ENCODE data around the gene SIGLEC11. TPM values are rescaled to one million over a fixed set of nuclear protein-coding genes. Genes with fewer than 3 reads are reported as not detected.
"Not testable (repeated sequence)": the region's sequence is repeated elsewhere in the genome, so short reads cannot be mapped to it uniquely, and the experiment has no call there.

The SIGLEC11 gene
- total RNA-seq, 2 experiments from 2014 or later: not detected

GRCh38 chr19:49968279-49968922 is 7.4 kb upstream of the SIGLEC11 start:
- no TSS peak for BruUV-seq (replicated peaks)
- no peak for DNase-seq (ENCODE audit: low spot score)
- Histone ChIP-seq H3K9me3 (ENCODE audit: low read length) (no peaks in the 10 kb centered on the region), H3K4me2 (ENCODE audit: low read length) (no peak overlapping the region), H3K4me3 (ENCODE audit: low read depth, low read length, poor library complexity, severe bottlenecking) (no peak overlapping the region), H3K4me1 (ENCODE audit: insufficient read depth, low read length, poor library complexity, severe bottlenecking) (no peaks in the 10 kb centered on the region), H3K9me2 (ENCODE audit: insufficient read depth, low read length) (no peaks in the 10 kb centered on the region), H4K20me1 (ENCODE audit: insufficient read depth, low read length) (no peaks in the 10 kb centered on the region), H3K27ac (ENCODE audit: low read depth, low read length, poor library complexity, severe bottlenecking) (no peak overlapping the region), H2AFZ (ENCODE audit: low read length) (no peak overlapping the region), H3K36me3 (ENCODE audit: insufficient read depth, low read length) (no peaks in the 10 kb centered on the region), H3K79me2 (ENCODE audit: insufficient read depth, low read depth, low read length) (no peaks in the 10 kb centered on the region)
- POLR2A ChIA-PET: no interaction called here
- CTCF ChIA-PET (ENCODE audit: unreplicated experiment): no interaction called here
- intact Hi-C loops (cut with micrococcal nuclease; ENCODE audit: unreplicated experiment): no loop called here
- no peak for TF ChIP-seq CTCF (conservative IDR thresholded peaks at IDR 0.05; ENCODE audit: low read length)

- POLR2A ChIA-PET; H4K20me1 ChIP-seq (ENCODE audit: insufficient read depth, low read length); H2AFZ ChIP-seq (ENCODE audit: low read length); H3K4me1 ChIP-seq (ENCODE audit: insufficient read depth, low read length, poor library complexity, severe bottlenecking); intact Hi-C loops (cut with micrococcal nuclease; ENCODE audit: unreplicated experiment); H3K36me3 ChIP-seq (ENCODE audit: insufficient read depth, low read length); CTCF ChIA-PET (ENCODE audit: unreplicated experiment); H3K9me2 ChIP-seq (ENCODE audit: insufficient read depth, low read length); BruUV-seq (replicated peaks); H3K9me3 ChIP-seq (ENCODE audit: low read length); H3K4me2 ChIP-seq (ENCODE audit: low read length); H3K79me2 ChIP-seq (ENCODE audit: insufficient read depth, low read depth, low read length); DNase-seq (ENCODE audit: low spot score); H3K4me3 ChIP-seq (ENCODE audit: low read depth, low read length, poor library complexity, severe bottlenecking); H3K27ac ChIP-seq (ENCODE audit: low read depth, low read length, poor library complexity, severe bottlenecking): not testable (repeated sequence)
Observed at GRCh38 chr19:49959892-49960291, 1.1 kb downstream of the SIGLEC11 start.

GRCh38 chr19:49958596-49958995 is 2.4 kb downstream of the SIGLEC11 start:
- intact Hi-C loops (cut with micrococcal nuclease; ENCODE audit: unreplicated experiment); POLR2A ChIA-PET; H3K4me2 ChIP-seq (ENCODE audit: low read length); H3K4me3 ChIP-seq (ENCODE audit: low read depth, low read length, poor library complexity, severe bottlenecking); H3K79me2 ChIP-seq (ENCODE audit: insufficient read depth, low read depth, low read length); H3K9me3 ChIP-seq (ENCODE audit: low read length); H3K36me3 ChIP-seq (ENCODE audit: insufficient read depth, low read length); CTCF ChIA-PET (ENCODE audit: unreplicated experiment); BruUV-seq (replicated peaks); H3K27ac ChIP-seq (ENCODE audit: low read depth, low read length, poor library complexity, severe bottlenecking); H2AFZ ChIP-seq (ENCODE audit: low read length); DNase-seq (ENCODE audit: low spot score); H3K9me2 ChIP-seq (ENCODE audit: insufficient read depth, low read length); H3K4me1 ChIP-seq (ENCODE audit: insufficient read depth, low read length, poor library complexity, severe bottlenecking); H4K20me1 ChIP-seq (ENCODE audit: insufficient read depth, low read length): not testable (repeated sequence)

- H4K20me1 ChIP-seq (ENCODE audit: insufficient read depth, low read length); H3K4me1 ChIP-seq (ENCODE audit: insufficient read depth, low read length, poor library complexity, severe bottlenecking); H3K36me3 ChIP-seq (ENCODE audit: insufficient read depth, low read length); BruUV-seq (replicated peaks); intact Hi-C loops (cut with micrococcal nuclease; ENCODE audit: unreplicated experiment); H3K9me2 ChIP-seq (ENCODE audit: insufficient read depth, low read length); H3K9me3 ChIP-seq (ENCODE audit: low read length); POLR2A ChIA-PET; H3K79me2 ChIP-seq (ENCODE audit: insufficient read depth, low read depth, low read length); H3K4me2 ChIP-seq (ENCODE audit: low read length); CTCF ChIA-PET (ENCODE audit: unreplicated experiment); DNase-seq (ENCODE audit: low spot score); H2AFZ ChIP-seq (ENCODE audit: low read length); H3K27ac ChIP-seq (ENCODE audit: low read depth, low read length, poor library complexity, severe bottlenecking); H3K4me3 ChIP-seq (ENCODE audit: low read depth, low read length, poor library complexity, severe bottlenecking): not testable (repeated sequence)
Observed at GRCh38 chr19:49958144-49958543, 2.8 kb downstream of the SIGLEC11 start.

Measured in OCI-LY7 (cell line).